KMS-11 (cell line): ENCODE data around the gene OR11H12.
"Not testable (repeated sequence)": the region's sequence is repeated elsewhere in the genome, so short reads cannot be mapped to it uniquely, and the experiment has no call there.

ENCODE experiments used
- H2AFZ ChIP-seq: fragments of 200-600 bp; sonication (generic); 2 replicates; pipeline ENCODE4 v1.6.1; 2016; ENCODE audit warnings: antibody characterized with exemption, mixed run types, low read depth
- H3K27ac ChIP-seq: fragments of 200-600 bp; sonication (generic); 2 replicates; pipeline ENCODE4 v1.6.1; 2016; ENCODE audit warnings: mild to moderate bottlenecking, mixed run types
- H3K27me3 ChIP-seq: fragments of 200-600 bp; sonication (generic); 2 replicates; pipeline ENCODE4 v1.6.1; 2017; ENCODE audit warnings: mild to moderate bottlenecking, low read depth, mixed run types, moderate library complexity; ENCODE audit not compliant: insufficient read depth
- H3K36me3 ChIP-seq: fragments of 200-600 bp; sonication (generic); 2 replicates; pipeline ENCODE4 v1.6.1; 2017; ENCODE audit warnings: mild to moderate bottlenecking, mixed run types; ENCODE audit not compliant: insufficient read depth
- H3K4me1 ChIP-seq: fragments of 200-600 bp; sonication (generic); 2 replicates; pipeline ENCODE4 v1.6.1; 2016; ENCODE audit warnings: mild to moderate bottlenecking, low read depth, mixed run types; ENCODE audit not compliant: poor library complexity, severe bottlenecking
- H3K4me2 ChIP-seq: fragments of 200-600 bp; sonication (generic); 2 replicates; pipeline ENCODE4 v1.7.0; 2016; ENCODE audit warnings: mild to moderate bottlenecking, mixed run types
- H3K4me3 ChIP-seq: fragments of 200-600 bp; sonication (generic); IDR thresholded peaks from 2 replicates; pipeline ENCODE4 v1.6.1; 2017; ENCODE audit warnings: low read depth, low read length, mixed read lengths; ENCODE audit not compliant: insufficient read depth
- H3K79me2 ChIP-seq: fragments of 200-600 bp; sonication (generic); 2 replicates; pipeline ENCODE4 v1.6.1; 2016; ENCODE audit warnings: low read depth, mixed run types; ENCODE audit not compliant: insufficient read depth
- H3K9ac ChIP-seq: fragments of 200-600 bp; sonication (generic); 2 replicates; pipeline ENCODE4 v1.6.1; 2016; ENCODE audit warnings: mild to moderate bottlenecking, mixed run types
- H4K20me1 ChIP-seq: fragments of 200-600 bp; sonication (generic); 2 replicates; pipeline ENCODE4 v1.6.1; 2016; ENCODE audit warnings: mild to moderate bottlenecking, mixed run types; ENCODE audit not compliant: insufficient read depth

Gene OR11H12, protein sequence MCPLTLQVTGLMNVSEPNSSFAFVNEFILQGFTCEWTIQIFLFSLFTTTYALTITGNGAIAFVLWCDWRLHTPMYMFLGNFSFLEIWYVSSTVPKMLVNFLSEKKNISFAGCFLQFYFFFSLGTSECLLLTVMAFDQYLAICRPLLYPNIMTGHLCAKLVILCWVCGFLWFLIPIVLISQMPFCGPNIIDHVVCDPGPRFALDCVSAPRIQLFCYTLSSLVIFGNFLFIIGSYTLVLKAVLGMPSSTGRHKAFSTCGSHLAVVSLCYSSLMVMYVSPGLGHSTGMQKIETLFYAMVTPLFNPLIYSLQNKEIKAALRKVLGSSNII

DNA sequence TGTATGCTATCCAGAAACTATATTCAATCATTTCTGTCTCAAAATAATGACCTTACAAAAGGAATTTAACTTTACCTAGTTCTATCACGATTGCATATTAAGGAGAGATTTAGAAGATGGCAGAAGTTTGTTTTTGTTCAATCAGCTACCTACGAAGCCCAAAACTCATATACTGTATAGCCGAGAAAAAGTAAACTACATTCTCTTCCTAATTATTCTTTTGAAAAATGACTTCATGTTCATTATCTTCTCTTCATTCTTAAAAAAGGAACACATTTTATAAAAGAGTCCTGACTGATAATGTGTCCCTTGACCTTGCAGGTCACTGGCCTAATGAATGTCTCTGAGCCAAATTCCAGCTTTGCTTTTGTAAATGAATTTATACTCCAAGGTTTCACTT is at the start of gene OR11H12:
Gene OR11H12, plus strand, starts transcription at position 301 of the 400 bp plus-strand sequence. Its CDS starts 0 bp downstream, at position 301.
- H2AFZ ChIP-seq, H4K20me1 ChIP-seq, H3K27me3 ChIP-seq, H3K4me1 ChIP-seq, H3K27ac ChIP-seq, H3K79me2 ChIP-seq, H3K4me2 ChIP-seq, H3K36me3 ChIP-seq, H3K4me3 ChIP-seq, H3K9ac ChIP-seq: not testable (repeated sequence)

- H3K4me3 ChIP-seq, H4K20me1 ChIP-seq, H3K36me3 ChIP-seq, H3K27me3 ChIP-seq, H3K9ac ChIP-seq, H3K4me1 ChIP-seq, H3K27ac ChIP-seq, H3K79me2 ChIP-seq, H3K4me2 ChIP-seq, H2AFZ ChIP-seq: not testable (repeated sequence)
Measured at GRCh38 chr14:18582908-18583307, 18.0 kb upstream of the OR11H12 start.

DNA sequence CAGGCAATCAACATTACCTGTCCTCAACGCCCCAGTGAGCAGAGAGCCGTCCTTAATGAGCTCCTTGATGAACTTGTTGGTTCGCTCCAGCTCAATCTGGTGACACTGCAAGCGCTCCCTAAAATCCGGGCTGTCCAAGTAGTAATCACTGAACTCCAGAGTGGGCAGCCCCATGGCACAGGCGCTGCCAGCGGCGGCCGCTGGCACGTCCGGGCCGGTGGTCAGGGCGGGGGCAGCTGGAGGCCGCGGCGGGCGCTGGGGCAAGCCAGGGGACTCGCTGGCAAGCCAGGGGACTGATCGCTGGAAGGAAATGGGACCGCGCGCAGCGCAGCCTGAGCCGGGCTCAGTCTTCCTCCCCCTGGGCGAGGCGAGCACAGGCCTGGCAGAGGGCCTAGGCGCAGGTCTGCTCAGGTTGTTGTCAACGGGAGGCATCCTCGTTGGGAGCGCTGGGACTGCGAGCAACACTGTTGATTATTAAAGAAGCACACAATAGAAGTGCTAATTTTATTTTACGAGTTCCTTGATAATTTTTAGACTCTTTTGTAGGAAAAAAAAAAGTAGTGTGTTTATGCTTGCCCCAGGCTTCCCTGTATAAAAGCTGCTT is 25.8 kb downstream of the OR11H12 start:
- not testable (repeated sequence) for H3K27me3 ChIP-seq, H3K4me2 ChIP-seq, H3K4me1 ChIP-seq, H4K20me1 ChIP-seq, H3K4me3 ChIP-seq, H3K79me2 ChIP-seq, H3K27ac ChIP-seq, H3K9ac ChIP-seq, H3K36me3 ChIP-seq, H2AFZ ChIP-seq

DNA sequence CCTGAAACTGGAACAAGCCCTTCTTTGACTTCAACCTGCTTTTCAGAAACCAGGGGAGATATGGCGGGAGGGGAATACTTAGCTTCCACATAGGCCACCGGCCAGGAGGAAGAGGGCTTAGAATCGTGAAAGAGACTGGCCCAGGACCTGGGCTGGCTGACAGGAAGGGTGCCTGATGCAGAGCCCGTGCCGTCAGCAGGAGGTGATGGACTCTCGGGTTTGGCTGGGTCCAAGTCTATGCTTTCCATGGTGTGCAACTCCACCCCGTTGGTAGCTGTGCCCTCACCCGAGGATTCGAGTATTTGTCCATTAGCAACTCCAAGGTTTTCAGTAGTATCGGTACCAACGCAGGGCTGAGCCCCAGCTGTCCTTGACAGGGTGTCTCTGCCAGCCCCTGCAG is 35.1 kb downstream of the OR11H12 start:
- not testable (repeated sequence) for H3K27me3 ChIP-seq, H3K4me3 ChIP-seq, H3K9ac ChIP-seq, H2AFZ ChIP-seq, H3K36me3 ChIP-seq, H4K20me1 ChIP-seq, H3K4me1 ChIP-seq, H3K27ac ChIP-seq, H3K4me2 ChIP-seq, H3K79me2 ChIP-seq

GRCh38 chr14:18638032-18638431 is 37.1 kb downstream of the OR11H12 start:
- not testable (repeated sequence) for H3K27me3 ChIP-seq, H3K4me3 ChIP-seq, H3K27ac ChIP-seq, H3K36me3 ChIP-seq, H3K4me1 ChIP-seq, H3K79me2 ChIP-seq, H3K4me2 ChIP-seq, H4K20me1 ChIP-seq, H3K9ac ChIP-seq, H2AFZ ChIP-seq

- H3K4me1 ChIP-seq, H3K4me3 ChIP-seq: not testable (repeated sequence)
Measured at GRCh38 chr14:18638785-18639184, 37.9 kb downstream of the OR11H12 start.

DNA sequence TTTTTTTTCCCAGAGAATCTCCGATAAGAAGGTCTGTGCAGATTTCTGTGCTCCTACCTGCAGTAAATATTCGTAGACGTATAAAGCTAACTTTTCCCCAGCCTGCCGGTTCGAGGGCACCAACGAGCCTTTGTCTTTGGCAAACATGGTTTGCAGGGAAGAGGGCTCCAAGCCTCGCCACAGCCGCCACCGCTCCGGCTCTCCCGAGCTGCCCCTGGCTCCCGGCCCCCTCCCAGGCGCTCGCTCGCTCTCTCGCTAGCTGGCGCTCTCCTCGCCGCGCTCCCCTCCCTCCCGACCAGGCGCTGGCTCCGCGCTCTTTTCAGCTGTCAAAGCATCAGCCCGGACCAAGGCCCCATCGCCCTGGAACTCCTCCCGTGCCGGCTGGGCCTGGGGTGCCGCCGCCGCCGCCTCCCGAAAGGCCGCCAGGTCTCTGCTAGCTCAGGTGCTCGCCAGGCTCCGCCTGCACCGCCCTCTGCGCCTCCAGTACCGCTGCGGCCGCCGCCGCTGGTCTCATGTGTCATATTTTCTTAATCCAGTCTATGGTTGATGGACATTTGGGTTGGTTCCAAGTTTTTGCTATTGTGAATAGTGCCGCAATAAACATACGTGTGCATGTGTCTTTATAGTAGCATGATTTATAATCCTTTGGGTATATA is 45.3 kb downstream of the OR11H12 start:
- not testable (repeated sequence) for H4K20me1 ChIP-seq, H3K4me2 ChIP-seq, H2AFZ ChIP-seq, H3K27me3 ChIP-seq, H3K27ac ChIP-seq, H3K4me1 ChIP-seq, H3K9ac ChIP-seq, H3K79me2 ChIP-seq, H3K4me3 ChIP-seq, H3K36me3 ChIP-seq

More at GRCh38 chr14:18638785-18639184, 37.9 kb downstream of the OR11H12 start:
- H3K36me3 ChIP-seq, H2AFZ ChIP-seq, H3K27me3 ChIP-seq, H4K20me1 ChIP-seq, H3K4me2 ChIP-seq, H3K27ac ChIP-seq, H3K79me2 ChIP-seq, H3K9ac ChIP-seq: not testable (repeated sequence)
